ENCODE data around the gene LTB4R2.

LTB4R2 gene

GRCh38 chr14:24343795-24344660 lies 34.1 kb downstream of the LTB4R2 start:
- Histone ChIP-seq H3K9me3 (ENCODE audit: insufficient read depth, low read length) (no peaks in the 10 kb centered on the region), H3K4me2 (ENCODE audit: low read length) (0 out of 2 replicates have a peak overlapping the region, but pooled peaks have one; percentile 3), H3K4me1 (ENCODE audit: low read length) (peaks cover 10% of the 10 kb centered on the region; the same call in 1 of the 2 replicates), H4K20me1 (ENCODE audit: insufficient read depth, low read length) (no peaks in the 10 kb centered on the region), H3K36me3 (replicated peaks; ENCODE audit: low read depth, low read length) (no peaks in the 10 kb centered on the region), H3K79me2 (ENCODE audit: low read length) (no peaks in the 10 kb centered on the region), H3K27ac (ENCODE audit: low read length) (no peak overlapping the region), H3K27me3 (ENCODE audit: low read depth, low read length) (0 out of 2 replicates have a peak, but pooled peaks cover 8% of the 10 kb centered on the region), H3K9ac (ENCODE audit: low read length) (no peak overlapping the region), H3K4me3 (ENCODE audit: low read length) (no peak overlapping the region), H2AFZ (ENCODE audit: low read depth, low read length) (no peak overlapping the region)
- no peak for TF ChIP-seq CTCF (IDR thresholded peaks at IDR 0.05; ENCODE audit: low read depth, low read length)
- no peak for TF ChIP-seq EZH2phosphoT487 (IDR thresholded peaks at IDR 0.05; ENCODE audit: low read depth)

GRCh38 chr14:24347134-24347533 lies 37.2 kb downstream of the LTB4R2 start:
- H3K4me3 ChIP-seq (ENCODE audit: low read length) = no peak overlapping the region
- H3K4me1 ChIP-seq (ENCODE audit: low read length) = peaks cover 7% of the 10 kb centered on the region; the same call in 1 of the 2 replicates
- no peak overlapping the region for H3K4me2 ChIP-seq (ENCODE audit: low read length)
- H3K36me3 ChIP-seq (replicated peaks; ENCODE audit: low read depth, low read length) = no peaks in the 10 kb centered on the region
- H4K20me1 ChIP-seq (ENCODE audit: insufficient read depth, low read length) = no peaks in the 10 kb centered on the region
- no peak for TF ChIP-seq EZH2phosphoT487 (IDR thresholded peaks at IDR 0.05; ENCODE audit: low read depth)
- TF ChIP-seq CTCF (IDR thresholded peaks at IDR 0.05; ENCODE audit: low read depth, low read length) = no peak
- no peaks in the 10 kb centered on the region for H3K79me2 ChIP-seq (ENCODE audit: low read length)
- no peaks in the 10 kb centered on the region for H3K9me3 ChIP-seq (ENCODE audit: insufficient read depth, low read length)
- no peak overlapping the region for H2AFZ ChIP-seq (ENCODE audit: low read depth, low read length)
- no peak overlapping the region for H3K9ac ChIP-seq (ENCODE audit: low read length)
- H3K27me3 ChIP-seq (ENCODE audit: low read depth, low read length) = peaks cover 32% of the 10 kb centered on the region
- no peak overlapping the region for H3K27ac ChIP-seq (ENCODE audit: low read length)

- H3K27ac ChIP-seq (ENCODE audit: low read length) = no peak overlapping the region
- H3K79me2 ChIP-seq (ENCODE audit: low read length) = no peaks in the 10 kb centered on the region
- peaks cover 41% of the 10 kb centered on the region for H3K27me3 ChIP-seq (ENCODE audit: low read depth, low read length)
- no peak overlapping the region for H3K4me2 ChIP-seq (ENCODE audit: low read length)
- H3K9me3 ChIP-seq (ENCODE audit: insufficient read depth, low read length) = no peaks in the 10 kb centered on the region
- H3K36me3 ChIP-seq (replicated peaks; ENCODE audit: low read depth, low read length) = no peaks in the 10 kb centered on the region
- no peaks in the 10 kb centered on the region for H4K20me1 ChIP-seq (ENCODE audit: insufficient read depth, low read length)
- peaks cover 7% of the 10 kb centered on the region; the same call in 1 of the 2 replicates for H3K4me1 ChIP-seq (ENCODE audit: low read length)
- no peak overlapping the region for H3K4me3 ChIP-seq (ENCODE audit: low read length)
- no peak overlapping the region for H3K9ac ChIP-seq (ENCODE audit: low read length)
- TF ChIP-seq CTCF (IDR thresholded peaks at IDR 0.05; ENCODE audit: low read depth, low read length) (no peak), EZH2phosphoT487 (IDR thresholded peaks at IDR 0.05; ENCODE audit: low read depth) (no peak)
- H2AFZ ChIP-seq (ENCODE audit: low read depth, low read length) = no peak overlapping the region
Observed at GRCh38 chr14:24348186-24348585, 38.2 kb downstream of the LTB4R2 start.

GRCh38 chr14:24349742-24350141 lies 39.8 kb downstream of the LTB4R2 start:
- no peak for TF ChIP-seq EZH2phosphoT487 (IDR thresholded peaks at IDR 0.05; ENCODE audit: low read depth)
- TF ChIP-seq CTCF (IDR thresholded peaks at IDR 0.05; ENCODE audit: low read depth, low read length) = no peak
- no peak overlapping the region for H2AFZ ChIP-seq (ENCODE audit: low read depth, low read length)
- no peaks in the 10 kb centered on the region for H4K20me1 ChIP-seq (ENCODE audit: insufficient read depth, low read length)
- no peak overlapping the region for H3K9ac ChIP-seq (ENCODE audit: low read length)
- no peak overlapping the region for H3K4me3 ChIP-seq (ENCODE audit: low read length)
- no peaks in the 10 kb centered on the region for H3K79me2 ChIP-seq (ENCODE audit: low read length)
- no peaks in the 10 kb centered on the region for H3K9me3 ChIP-seq (ENCODE audit: insufficient read depth, low read length)
- no peak overlapping the region for H3K27ac ChIP-seq (ENCODE audit: low read length)
- H3K27me3 ChIP-seq (ENCODE audit: low read depth, low read length) = peaks cover 41% of the 10 kb centered on the region
- no peaks in the 10 kb centered on the region for H3K36me3 ChIP-seq (replicated peaks; ENCODE audit: low read depth, low read length)
- H3K4me2 ChIP-seq (ENCODE audit: low read length) = no peak overlapping the region
- no peaks in the 10 kb centered on the region for H3K4me1 ChIP-seq (ENCODE audit: low read length)
